NT2/D1 (cell line): Measurements from ENCODE around the gene DCBLD1.

Source experiments
- SUZ12 ChIP-seq: IDR thresholded peaks from 2 replicates; pipeline ENCODE4 v1.6.1; 2011; ENCODE audit not compliant: insufficient read length, insufficient read depth; ENCODE audit errors: extremely low read depth
- ZNF274 ChIP-seq: IDR thresholded peaks from 2 replicates; pipeline ENCODE4 v1.6.1; 2011; ENCODE audit warnings: mild to moderate bottlenecking, low read depth, low read length

GRCh38 chr6:117595099-117595923 lies 112.8 kb downstream of the DCBLD1 start:
- TF ChIP-seq SUZ12 (no peak), ZNF274 (no peak)
